ENCODE data around the gene CDK18. TPM values are rescaled to one million over a fixed set of nuclear protein-coding genes. Genes with fewer than 3 reads are reported as not detected.

CDK18 gene
- total RNA-seq, 1 donor: 2.2 TPM

DNA sequence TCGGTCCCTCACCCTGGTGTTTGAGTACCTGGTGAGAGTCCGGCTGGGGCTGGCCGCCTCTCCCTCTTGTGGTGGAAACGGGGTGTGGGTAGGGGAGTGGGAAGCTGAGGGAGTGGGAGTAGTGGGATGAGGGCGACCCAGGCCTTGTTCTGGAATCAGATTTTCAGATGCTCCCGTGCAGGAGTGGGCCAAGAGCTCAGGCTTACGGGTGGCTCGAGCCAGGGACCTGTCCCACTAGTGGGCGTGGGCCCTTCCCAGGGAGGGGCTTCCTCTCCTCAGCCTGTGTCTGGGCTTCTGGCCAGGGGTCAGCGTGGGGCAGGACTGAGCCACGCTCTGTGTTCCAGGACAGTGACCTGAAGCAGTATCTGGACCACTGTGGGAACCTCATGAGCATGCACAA, 22.0 kb downstream of the CDK18 start:
- TF ChIP-seq, protein P1, sequence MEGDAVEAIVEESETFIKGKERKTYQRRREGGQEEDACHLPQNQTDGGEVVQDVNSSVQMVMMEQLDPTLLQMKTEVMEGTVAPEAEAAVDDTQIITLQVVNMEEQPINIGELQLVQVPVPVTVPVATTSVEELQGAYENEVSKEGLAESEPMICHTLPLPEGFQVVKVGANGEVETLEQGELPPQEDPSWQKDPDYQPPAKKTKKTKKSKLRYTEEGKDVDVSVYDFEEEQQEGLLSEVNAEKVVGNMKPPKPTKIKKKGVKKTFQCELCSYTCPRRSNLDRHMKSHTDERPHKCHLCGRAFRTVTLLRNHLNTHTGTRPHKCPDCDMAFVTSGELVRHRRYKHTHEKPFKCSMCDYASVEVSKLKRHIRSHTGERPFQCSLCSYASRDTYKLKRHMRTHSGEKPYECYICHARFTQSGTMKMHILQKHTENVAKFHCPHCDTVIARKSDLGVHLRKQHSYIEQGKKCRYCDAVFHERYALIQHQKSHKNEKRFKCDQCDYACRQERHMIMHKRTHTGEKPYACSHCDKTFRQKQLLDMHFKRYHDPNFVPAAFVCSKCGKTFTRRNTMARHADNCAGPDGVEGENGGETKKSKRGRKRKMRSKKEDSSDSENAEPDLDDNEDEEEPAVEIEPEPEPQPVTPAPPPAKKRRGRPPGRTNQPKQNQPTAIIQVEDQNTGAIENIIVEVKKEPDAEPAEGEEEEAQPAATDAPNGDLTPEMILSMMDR (IDR thresholded peaks at IDR 0.05; ENCODE audit: insufficient read depth, low read depth, low read length): no peak
- DNase-seq (ENCODE audit: low read depth): no peak
- H3K4me3 ChIP-seq (ENCODE audit: low read depth, low read length): no peak overlapping the region

DNA sequence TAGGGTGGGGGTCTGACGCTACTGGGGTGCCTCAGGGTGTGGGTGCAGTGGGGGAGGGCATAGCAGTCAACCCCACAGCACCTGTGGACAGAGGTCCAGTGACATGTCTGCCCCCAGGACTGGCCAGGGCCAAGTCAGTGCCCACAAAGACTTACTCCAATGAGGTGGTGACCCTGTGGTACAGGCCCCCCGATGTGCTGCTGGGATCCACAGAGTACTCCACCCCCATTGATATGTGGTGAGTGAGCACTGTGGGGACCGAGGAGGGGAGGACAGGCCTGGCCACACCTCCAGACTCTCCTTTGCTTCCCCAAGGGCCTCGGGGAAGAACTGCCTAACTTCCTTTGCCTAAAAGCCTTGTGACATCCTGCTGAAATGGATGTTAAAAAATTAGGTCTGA, 23.5 kb downstream of the CDK18 start:
- no peak overlapping the region for H3K4me3 ChIP-seq (ENCODE audit: low read depth, low read length)
- TF ChIP-seq, protein P1 (IDR thresholded peaks at IDR 0.05; ENCODE audit: insufficient read depth, low read depth, low read length): no peak
- DNase-seq (ENCODE audit: low read depth): no peak

DNA sequence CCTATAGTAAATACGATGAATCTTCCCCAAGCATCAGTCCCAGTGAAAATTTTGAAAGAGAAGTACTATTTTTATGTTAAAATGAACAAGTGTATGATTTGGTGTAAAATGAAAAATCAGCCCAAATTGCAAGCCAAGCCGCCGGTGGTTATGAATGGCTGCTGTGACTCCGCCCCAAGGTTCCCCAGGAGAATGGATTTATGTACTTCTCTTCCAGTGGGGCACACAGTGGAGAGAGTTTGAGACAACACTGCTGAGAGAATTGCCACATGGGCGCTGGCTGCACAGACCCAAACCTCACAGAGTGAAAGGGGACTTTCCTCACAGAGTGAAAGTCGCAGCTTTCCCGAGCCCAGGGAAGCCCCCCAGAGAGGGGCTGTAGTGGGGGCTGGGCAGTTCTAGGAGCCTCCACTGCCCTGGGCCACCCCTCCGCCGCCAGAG, 24.0 kb downstream of the CDK18 start:
- DNase-seq (ENCODE audit: low read depth): no peak
- TF ChIP-seq, protein P1 (IDR thresholded peaks at IDR 0.05; ENCODE audit: insufficient read depth, low read depth, low read length): no peak
- H3K4me3 ChIP-seq (ENCODE audit: low read depth, low read length): no peak overlapping the region

DNA sequence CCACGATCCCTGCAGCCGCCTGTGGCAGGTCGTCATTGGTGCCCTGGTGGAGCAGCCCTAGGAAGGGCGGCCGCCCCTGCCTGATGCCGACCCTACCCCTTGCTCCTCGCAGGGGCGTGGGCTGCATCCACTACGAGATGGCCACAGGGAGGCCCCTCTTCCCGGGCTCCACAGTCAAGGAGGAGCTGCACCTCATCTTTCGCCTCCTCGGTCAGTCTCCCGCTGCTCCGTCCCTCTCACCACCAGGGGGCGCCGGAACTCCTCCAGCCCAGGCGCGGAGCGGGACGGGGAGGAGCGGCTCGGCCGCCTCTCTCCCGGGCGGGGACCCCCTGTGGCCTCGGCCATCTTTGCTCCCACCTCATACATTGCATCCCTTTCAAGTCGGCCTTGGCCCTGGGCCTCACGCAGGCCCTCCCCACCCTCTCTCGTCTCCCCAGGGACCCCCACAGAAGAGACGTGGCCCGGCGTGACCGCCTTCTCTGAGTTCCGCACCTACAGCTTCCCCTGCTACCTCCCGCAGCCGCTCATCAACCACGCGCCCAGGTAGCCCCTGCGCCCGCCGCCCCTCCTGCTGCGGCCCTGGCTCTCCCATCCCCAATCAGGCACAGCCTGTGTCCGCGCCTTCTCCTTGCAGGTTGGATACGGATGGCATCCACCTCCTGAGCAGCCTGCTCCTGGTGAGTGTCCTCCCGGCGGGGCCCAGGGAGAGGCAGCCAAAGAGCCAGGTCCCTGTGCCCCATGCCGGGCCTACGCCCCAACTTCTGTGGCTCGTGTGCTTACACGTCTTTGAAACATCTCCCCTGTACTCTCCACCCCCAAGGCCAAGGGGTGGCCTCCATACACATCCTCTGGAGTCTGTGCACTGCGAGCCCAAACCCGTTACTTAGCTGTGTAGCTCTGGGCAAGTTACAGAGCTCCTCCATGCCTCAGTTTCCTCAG, 24.7 kb downstream of the CDK18 start:
- TF ChIP-seq, protein P1 (IDR thresholded peaks at IDR 0.05; ENCODE audit: insufficient read depth, low read depth, low read length): peak; percentile 88
- peak; percentile 51 for DNase-seq (ENCODE audit: low read depth)
- peak overlapping the region; percentile 30 for H3K4me3 ChIP-seq (ENCODE audit: low read depth, low read length)

DNA sequence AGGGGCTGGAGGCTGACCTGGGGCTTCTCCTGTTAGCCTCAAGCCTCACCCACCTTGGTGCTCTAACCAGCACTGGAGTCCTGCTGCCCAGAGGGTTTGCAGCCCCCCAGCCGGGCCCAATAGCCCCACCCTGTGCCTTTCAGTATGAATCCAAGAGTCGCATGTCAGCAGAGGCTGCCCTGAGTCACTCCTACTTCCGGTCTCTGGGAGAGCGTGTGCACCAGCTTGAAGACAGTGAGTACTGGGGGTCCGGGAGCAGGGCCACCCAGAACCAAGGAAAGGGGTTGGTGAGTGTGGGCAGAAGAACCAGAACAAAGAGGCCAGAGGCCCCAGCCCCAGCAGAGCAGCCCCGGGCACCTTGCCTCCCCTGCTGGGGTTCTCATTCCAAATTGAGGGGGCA, 25.6 kb downstream of the CDK18 start:
- no peak for DNase-seq (ENCODE audit: low read depth)
- H3K4me3 ChIP-seq (ENCODE audit: low read depth, low read length): no peak overlapping the region
- TF ChIP-seq, protein P1 (IDR thresholded peaks at IDR 0.05; ENCODE audit: insufficient read depth, low read depth, low read length): no peak

DNA sequence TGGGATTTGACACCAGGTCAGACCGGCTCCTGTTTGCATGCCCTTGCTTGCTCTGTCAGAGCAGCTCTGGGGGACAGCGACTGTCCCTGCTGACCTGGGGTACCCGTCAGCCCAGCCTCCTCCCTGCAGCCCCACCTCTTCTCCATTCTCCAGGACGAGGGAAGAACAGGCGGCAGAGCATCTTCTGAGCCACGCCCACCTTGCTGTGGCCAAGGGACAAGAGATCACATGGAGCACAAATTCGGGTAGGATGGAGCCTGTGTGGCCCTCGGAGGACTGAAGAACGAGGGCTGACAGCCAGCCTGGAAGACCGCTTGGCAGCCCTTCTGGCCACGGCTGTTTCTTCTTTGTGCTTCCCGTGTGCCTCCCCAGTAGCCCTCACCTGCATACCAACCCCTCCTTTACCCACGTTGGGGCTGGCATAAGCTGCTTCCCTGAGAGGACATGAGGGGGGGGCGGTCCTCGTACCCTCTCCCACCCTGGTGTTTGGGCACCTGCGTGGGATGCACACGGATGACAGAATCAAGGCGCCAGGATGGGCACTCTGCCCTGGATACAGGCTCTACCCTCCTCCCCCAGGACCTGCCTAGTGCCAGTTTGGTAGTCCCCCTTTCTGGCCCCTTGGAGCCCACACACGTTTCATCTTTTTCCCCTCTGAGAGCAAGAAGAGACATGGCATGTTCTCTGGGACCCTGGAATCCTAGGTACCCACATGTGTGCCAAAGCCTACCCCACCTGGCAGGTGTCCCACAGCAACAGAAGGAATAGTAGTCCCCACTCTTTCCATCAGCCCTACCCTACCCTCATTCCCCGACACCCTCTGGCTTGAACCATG, 26.9 kb downstream of the CDK18 start:
- TF ChIP-seq, protein P1 (IDR thresholded peaks at IDR 0.05; ENCODE audit: insufficient read depth, low read depth, low read length): no peak
- DNase-seq (ENCODE audit: low read depth): no peak
- H3K4me3 ChIP-seq (ENCODE audit: low read depth, low read length): no peak overlapping the region

Data from fibroblast of villous mesenchyme (primary cell).